Activated CD8-positive, alpha-beta T cell treated with anti-CD3 and anti-CD28 coated beads, Interleukin-2, amount 10 ng/mL, durations not matched to agents 7 days and 5 days (primary cell): Measurements from ENCODE around the gene B3GAT1. TPM values are rescaled to one million over a fixed set of nuclear protein-coding genes. Genes with fewer than 3 reads are reported as not detected.

Experiments used
- ATAC-seq: fragments of 150-1000 bp; cut with Tn5 transposase; one replicate; pipeline ENCODE4 v1.10.0; 2021; ENCODE audit warnings: moderate library complexity
- CTCF ChIA-PET: fragments of 350-600 bp; sonication (Branson Sonifier 250); formaldehyde crosslinking; loops from one replicate; lab custom pipeline; 2021; ENCODE audit warnings: antibody characterized with exemption; lab: Charles Lee
- POLR2A ChIA-PET: fragments of 350-600 bp; sonication (Branson Sonifier 250); formaldehyde crosslinking; loops from one replicate; lab custom pipeline; 2021; ENCODE audit warnings: antibody characterized with exemption; lab: Charles Lee
- DNase-seq: peaks from one replicate; pipeline ENCODE4 v3.0.0-alpha.2; 2020
- H3K27ac Mint-ChIP-seq: one replicate; pipeline ENCODE4 v1.8.0; 2021; ENCODE audit warnings: mild to moderate bottlenecking, mixed read lengths
- H3K27me3 Mint-ChIP-seq: one replicate; pipeline ENCODE4 v1.8.0; 2021; ENCODE audit warnings: low read depth, mixed read lengths
- H3K36me3 Mint-ChIP-seq: one replicate; pipeline ENCODE4 v1.8.0; 2021; ENCODE audit warnings: low read depth, mixed read lengths
- H3K4me1 Mint-ChIP-seq: one replicate; pipeline ENCODE4 v1.8.0; 2021; ENCODE audit warnings: low read depth, mixed read lengths
- H3K4me3 Mint-ChIP-seq: one replicate; pipeline ENCODE4 v1.8.0; 2021; ENCODE audit warnings: mild to moderate bottlenecking, mixed read lengths
- H3K9me3 Mint-ChIP-seq: one replicate; pipeline ENCODE4 v1.8.0; 2022; ENCODE audit warnings: mixed read lengths; ENCODE audit not compliant: insufficient read depth
- total RNA-seq, 2 experiments: library from RNA; stranded (reverse); gene quantifications; one replicate each; pipeline ENCODE4 v1.2.3, GENCODE V29; 2021

Gene B3GAT1
- total RNA-seq, 2 experiments from 2014 or later: 0.13 to 0.31 TPM

GRCh38 chr11:134438542-134439537 lies 26.8 kb upstream of the B3GAT1 start:
- CTCF ChIA-PET: no interaction called here
- H3K27ac Mint-ChIP-seq: no peak overlapping the region
- H3K36me3 Mint-ChIP-seq: no peaks in the 10 kb centered on the region
- H3K4me1 Mint-ChIP-seq: no peaks in the 10 kb centered on the region
- H3K9me3 Mint-ChIP-seq: no peaks in the 10 kb centered on the region
- DNase-seq (no peak), ATAC-seq (no peak)
- POLR2A ChIA-PET: no interaction called here
- no peak overlapping the region for H3K4me3 Mint-ChIP-seq
- no peaks in the 10 kb centered on the region for H3K27me3 Mint-ChIP-seq

GRCh38 chr11:134437821-134438220 lies 25.8 kb upstream of the B3GAT1 start:
- no peaks in the 10 kb centered on the region for H3K9me3 Mint-ChIP-seq
- ChIA-PET POLR2A (no interaction called here), CTCF (no interaction called here)
- H3K4me1 Mint-ChIP-seq: no peaks in the 10 kb centered on the region
- H3K27ac Mint-ChIP-seq: no peak overlapping the region
- H3K36me3 Mint-ChIP-seq: no peaks in the 10 kb centered on the region
- no peak overlapping the region for H3K4me3 Mint-ChIP-seq
- no peaks in the 10 kb centered on the region for H3K27me3 Mint-ChIP-seq
- ATAC-seq (no peak), DNase-seq (no peak)

- Mint-ChIP-seq H3K36me3 (no peaks in the 10 kb centered on the region), H3K4me1 (no peaks in the 10 kb centered on the region), H3K27me3 (peaks cover 2% of the 10 kb centered on the region), H3K9me3 (no peaks in the 10 kb centered on the region), H3K27ac (no peak overlapping the region), H3K4me3 (no peak overlapping the region)
- ATAC-seq (no peak), DNase-seq (no peak)
- ChIA-PET POLR2A (no interaction called here), CTCF (no interaction called here)
Measured at GRCh38 chr11:134436781-134437180, 24.7 kb upstream of the B3GAT1 start.

- no peak for ATAC-seq
- Mint-ChIP-seq H3K36me3 (no peaks in the 10 kb centered on the region), H3K4me3 (no peak overlapping the region), H3K9me3 (no peaks in the 10 kb centered on the region), H3K27ac (no peak overlapping the region), H3K4me1 (no peaks in the 10 kb centered on the region), H3K27me3 (peaks cover 6% of the 10 kb centered on the region)
- POLR2A ChIA-PET: no interaction called here
- CTCF ChIA-PET: no interaction called here
- no peak for DNase-seq
Measured at GRCh38 chr11:134433806-134434205, 21.8 kb upstream of the B3GAT1 start.

GRCh38 chr11:134433251-134433650 lies 21.2 kb upstream of the B3GAT1 start:
- H3K36me3 Mint-ChIP-seq: no peaks in the 10 kb centered on the region
- peaks cover 6% of the 10 kb centered on the region for H3K27me3 Mint-ChIP-seq
- no peaks in the 10 kb centered on the region for H3K4me1 Mint-ChIP-seq
- no peaks in the 10 kb centered on the region for H3K9me3 Mint-ChIP-seq
- ChIA-PET CTCF (no interaction called here), POLR2A (no interaction called here)
- ATAC-seq (no peak), DNase-seq (no peak)
- no peak overlapping the region for H3K4me3 Mint-ChIP-seq
- H3K27ac Mint-ChIP-seq: no peak overlapping the region

GRCh38 chr11:134432776-134433175 lies 20.7 kb upstream of the B3GAT1 start:
- DNase-seq (no peak), ATAC-seq (no peak)
- Mint-ChIP-seq H3K27ac (no peak overlapping the region), H3K4me1 (no peaks in the 10 kb centered on the region), H3K9me3 (no peaks in the 10 kb centered on the region), H3K4me3 (no peak overlapping the region), H3K36me3 (no peaks in the 10 kb centered on the region), H3K27me3 (peaks cover 6% of the 10 kb centered on the region)
- ChIA-PET POLR2A (no interaction called here), CTCF (no interaction called here)

GRCh38 chr11:134429106-134429505 lies 17.1 kb upstream of the B3GAT1 start:
- Mint-ChIP-seq H3K9me3 (no peaks in the 10 kb centered on the region), H3K27ac (no peak overlapping the region), H3K36me3 (no peaks in the 10 kb centered on the region), H3K4me3 (no peak overlapping the region), H3K27me3 (peaks cover 8% of the 10 kb centered on the region), H3K4me1 (no peaks in the 10 kb centered on the region)
- ATAC-seq: no peak
- POLR2A ChIA-PET: no interaction called here
- CTCF ChIA-PET: no interaction called here
- no peak for DNase-seq

GRCh38 chr11:134425816-134426536 lies 13.9 kb upstream of the B3GAT1 start:
- CTCF ChIA-PET: no interaction called here
- DNase-seq (no peak), ATAC-seq (no peak)
- no peaks in the 10 kb centered on the region for H3K4me1 Mint-ChIP-seq
- peaks cover 2% of the 10 kb centered on the region for H3K27me3 Mint-ChIP-seq
- POLR2A ChIA-PET: no interaction called here
- H3K36me3 Mint-ChIP-seq: no peaks in the 10 kb centered on the region
- H3K4me3 Mint-ChIP-seq: no peak overlapping the region
- H3K9me3 Mint-ChIP-seq: no peaks in the 10 kb centered on the region
- no peak overlapping the region for H3K27ac Mint-ChIP-seq

GRCh38 chr11:134425413-134425812 lies 13.4 kb upstream of the B3GAT1 start:
- ChIA-PET POLR2A (no interaction called here), CTCF (no interaction called here)

GRCh38 chr11:134423106-134423505 lies 11.1 kb upstream of the B3GAT1 start:
- ChIA-PET POLR2A (no interaction called here), CTCF (no interaction called here)
- no peaks in the 10 kb centered on the region for H3K9me3 Mint-ChIP-seq
- H3K27ac Mint-ChIP-seq: no peak overlapping the region
- H3K36me3 Mint-ChIP-seq: no peaks in the 10 kb centered on the region
- ATAC-seq: no peak
- no peak for DNase-seq
- H3K27me3 Mint-ChIP-seq: peaks cover 2% of the 10 kb centered on the region
- no peaks in the 10 kb centered on the region for H3K4me1 Mint-ChIP-seq
- no peak overlapping the region for H3K4me3 Mint-ChIP-seq

More at GRCh38 chr11:134425413-134425812, 13.4 kb upstream of the B3GAT1 start:
- ATAC-seq: no peak
- Mint-ChIP-seq H3K9me3 (no peaks in the 10 kb centered on the region), H3K4me1 (no peaks in the 10 kb centered on the region), H3K36me3 (no peaks in the 10 kb centered on the region), H3K27ac (no peak overlapping the region), H3K4me3 (no peak overlapping the region), H3K27me3 (peaks cover 2% of the 10 kb centered on the region)
- no peak for DNase-seq

GRCh38 chr11:134417871-134418840 lies 6.1 kb upstream of the B3GAT1 start:
- ATAC-seq (no peak), DNase-seq (no peak)
- Mint-ChIP-seq H3K9me3 (no peaks in the 10 kb centered on the region), H3K4me1 (peaks cover 6% of the 10 kb centered on the region), H3K27ac (no peak overlapping the region), H3K4me3 (no peak overlapping the region), H3K36me3 (no peaks in the 10 kb centered on the region), H3K27me3 (peaks cover 37% of the 10 kb centered on the region)
- CTCF ChIA-PET: interaction anchor here (0.5 kb wide), 1 partner anchor 361 kb away, joined by 3 read pairs; no protein-coding TSS in a partner anchor
- POLR2A ChIA-PET: no interaction called here
